Smooth muscle cell (in vitro differentiated cells): ENCODE measurements around the gene IGFBP6. TPM values are rescaled to one million over a fixed set of nuclear protein-coding genes. Genes with fewer than 3 reads are reported as not detected.
A peak's percentile ranks its signal among the peaks of the same experiment; 100 is the strongest.

Experiments used
- DNase-seq: peaks from one replicate; lab custom pipeline; 2025; ENCODE audit not compliant: unreplicated experiment; lab: John Stamatoyannopoulos, UW
- H2AFZ ChIP-seq: fragments of 200-600 bp; sonication (generic); 2 replicates; pipeline ENCODE4 v1.6.0; 2016; ENCODE audit warnings: antibody characterized with exemption, low read depth, mild to moderate bottlenecking
- H3F3A ChIP-seq: fragments of 200-600 bp; sonication (generic); 2 replicates; pipeline ENCODE4 v1.6.0; 2017; ENCODE audit warnings: antibody characterized with exemption, low read depth
- H3K27ac ChIP-seq: fragments of 200-600 bp; sonication (generic); 2 replicates; pipeline ENCODE4 v1.5.1; 2016; ENCODE audit warnings: low read depth, mild to moderate bottlenecking
- H3K27me3 ChIP-seq: fragments of 200-600 bp; sonication (generic); 2 replicates; pipeline ENCODE4 v1.6.1; 2016; ENCODE audit warnings: low read depth, mild to moderate bottlenecking
- H3K36me3 ChIP-seq: fragments of 200-600 bp; sonication (generic); 2 replicates; pipeline ENCODE4 v1.5.1; 2016; ENCODE audit warnings: low read depth
- H3K4me1 ChIP-seq: fragments of 200-600 bp; sonication (generic); 2 replicates; pipeline ENCODE4 v1.5.1; 2016; ENCODE audit warnings: low read depth
- H3K4me2 ChIP-seq: fragments of 200-600 bp; sonication (generic); 2 replicates; pipeline ENCODE4 v1.6.0; 2016; ENCODE audit warnings: mild to moderate bottlenecking
- H3K4me3 ChIP-seq: fragments of 200-600 bp; sonication (generic); 2 replicates; pipeline ENCODE4 v1.5.1; 2016; ENCODE audit warnings: mild to moderate bottlenecking
- H3K79me2 ChIP-seq: fragments of 200-600 bp; sonication (generic); 2 replicates; pipeline ENCODE4 v1.6.0; 2016; ENCODE audit warnings: low read depth, mild to moderate bottlenecking
- H3K9ac ChIP-seq: fragments of 200-600 bp; sonication (generic); 2 replicates; pipeline ENCODE4 v1.6.0; 2016; ENCODE audit warnings: low read depth
- H3K9me3 ChIP-seq: fragments of 200-600 bp; sonication (generic); replicated peaks from 2 replicates; pipeline ENCODE4 v1.5.1; 2016; ENCODE audit warnings: low read depth
- H4K20me1 ChIP-seq: fragments of 200-600 bp; sonication (generic); 2 replicates; pipeline ENCODE4 v1.6.0; 2016; ENCODE audit warnings: low read depth
- WGBS: methylation state at CpG from one replicate; pipeline ENCODE4 v1.1.7; 2016; ENCODE audit warnings: low lambda C conversion rate; 5-methylcytosine and 5-hydroxymethylcytosine counted together
- polyA plus RNA-seq: library from polyadenylated mRNA; unstranded; fragments of >200 nt; fragmentation: Nextera tagmentation; extraction: Ambion mirVana; gene quantifications from 2 replicates; pipeline ENCODE4 v1.2.1, GENCODE V29; 2016
- total RNA-seq: library from RNA; depleted of rRNA; stranded (reverse); fragments of >200 nt; gene quantifications from 2 replicates; pipeline ENCODE4 v1.2.3, GENCODE V29; 2014
- TF ChIP-seq, protein P1 (sequence below): fragments of 200-600 bp; sonication (generic); IDR thresholded peaks from 2 replicates; pipeline ENCODE4 v1.5.1; 2017; ENCODE audit warnings: borderline replicate concordance, mild to moderate bottlenecking, antibody characterized with exemption; ENCODE audit not compliant: insufficient read depth, poor library complexity, severe bottlenecking

Gene IGFBP6
- total and polyA plus RNA-seq, 2 experiments from 2014 or later = 22.6 to 94.4 TPM

DNA sequence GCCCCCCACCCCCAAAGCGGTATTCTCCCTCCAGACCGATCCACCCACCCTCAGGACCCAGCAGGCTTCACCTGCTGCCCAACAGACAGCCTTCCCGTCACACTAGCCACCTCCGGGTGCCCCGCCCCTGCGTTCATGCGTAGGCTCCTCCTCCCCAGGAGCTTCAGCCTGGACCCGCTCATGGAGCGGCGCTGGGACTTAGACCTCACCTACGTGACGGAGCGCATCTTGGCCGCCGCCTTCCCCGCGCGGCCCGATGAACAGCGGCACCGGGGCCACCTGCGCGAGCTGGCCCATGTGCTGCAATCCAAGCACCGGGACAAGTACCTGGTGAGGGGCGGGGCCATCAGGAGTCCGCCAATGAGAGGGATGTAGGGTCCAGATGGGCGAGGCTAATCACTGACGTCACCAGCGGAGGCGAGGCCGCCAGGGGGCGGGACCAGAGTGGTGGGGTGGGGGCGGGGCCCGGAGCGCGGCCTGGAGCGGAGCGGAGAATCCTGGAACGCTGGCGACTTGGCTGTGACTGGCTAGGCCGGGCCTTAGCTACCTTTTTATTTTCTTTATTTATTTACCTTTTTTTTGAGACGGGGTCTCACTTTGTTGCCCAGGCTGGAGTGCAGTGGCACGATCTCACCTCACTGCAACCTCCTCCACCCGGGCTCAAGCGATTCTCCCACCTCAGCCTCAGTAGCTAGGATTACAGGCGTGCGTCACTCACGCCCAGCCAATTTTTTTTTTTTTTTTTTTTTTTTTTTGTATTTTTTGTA, 43.2 kb upstream of the IGFBP6 start:
- H3K9ac ChIP-seq = peak overlapping the region; percentile 0
- H3K36me3 ChIP-seq = no peaks in the 10 kb centered on the region
- H4K20me1 ChIP-seq = no peaks in the 10 kb centered on the region
- H3K27ac ChIP-seq = peak overlapping the region; percentile 83
- no peaks in the 10 kb centered on the region for H3K9me3 ChIP-seq
- no peaks in the 10 kb centered on the region for H3K27me3 ChIP-seq
- peaks cover 12% of the 10 kb centered on the region for H3K79me2 ChIP-seq
- TF ChIP-seq, protein P1, sequence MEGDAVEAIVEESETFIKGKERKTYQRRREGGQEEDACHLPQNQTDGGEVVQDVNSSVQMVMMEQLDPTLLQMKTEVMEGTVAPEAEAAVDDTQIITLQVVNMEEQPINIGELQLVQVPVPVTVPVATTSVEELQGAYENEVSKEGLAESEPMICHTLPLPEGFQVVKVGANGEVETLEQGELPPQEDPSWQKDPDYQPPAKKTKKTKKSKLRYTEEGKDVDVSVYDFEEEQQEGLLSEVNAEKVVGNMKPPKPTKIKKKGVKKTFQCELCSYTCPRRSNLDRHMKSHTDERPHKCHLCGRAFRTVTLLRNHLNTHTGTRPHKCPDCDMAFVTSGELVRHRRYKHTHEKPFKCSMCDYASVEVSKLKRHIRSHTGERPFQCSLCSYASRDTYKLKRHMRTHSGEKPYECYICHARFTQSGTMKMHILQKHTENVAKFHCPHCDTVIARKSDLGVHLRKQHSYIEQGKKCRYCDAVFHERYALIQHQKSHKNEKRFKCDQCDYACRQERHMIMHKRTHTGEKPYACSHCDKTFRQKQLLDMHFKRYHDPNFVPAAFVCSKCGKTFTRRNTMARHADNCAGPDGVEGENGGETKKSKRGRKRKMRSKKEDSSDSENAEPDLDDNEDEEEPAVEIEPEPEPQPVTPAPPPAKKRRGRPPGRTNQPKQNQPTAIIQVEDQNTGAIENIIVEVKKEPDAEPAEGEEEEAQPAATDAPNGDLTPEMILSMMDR = no peak
- no peak overlapping the region for H2AFZ ChIP-seq
- peak overlapping the region; percentile 57 for H3K4me3 ChIP-seq
- DNase-seq = peak; percentile 85
- peak overlapping the region; percentile 91 for H3K4me2 ChIP-seq
- 9% methylated on average over 46 of the region's 48 CpGs for WGBS
- H3F3A ChIP-seq = peaks cover 7% of the 10 kb centered on the region
- H3K4me1 ChIP-seq = peaks cover 19% of the 10 kb centered on the region

DNA sequence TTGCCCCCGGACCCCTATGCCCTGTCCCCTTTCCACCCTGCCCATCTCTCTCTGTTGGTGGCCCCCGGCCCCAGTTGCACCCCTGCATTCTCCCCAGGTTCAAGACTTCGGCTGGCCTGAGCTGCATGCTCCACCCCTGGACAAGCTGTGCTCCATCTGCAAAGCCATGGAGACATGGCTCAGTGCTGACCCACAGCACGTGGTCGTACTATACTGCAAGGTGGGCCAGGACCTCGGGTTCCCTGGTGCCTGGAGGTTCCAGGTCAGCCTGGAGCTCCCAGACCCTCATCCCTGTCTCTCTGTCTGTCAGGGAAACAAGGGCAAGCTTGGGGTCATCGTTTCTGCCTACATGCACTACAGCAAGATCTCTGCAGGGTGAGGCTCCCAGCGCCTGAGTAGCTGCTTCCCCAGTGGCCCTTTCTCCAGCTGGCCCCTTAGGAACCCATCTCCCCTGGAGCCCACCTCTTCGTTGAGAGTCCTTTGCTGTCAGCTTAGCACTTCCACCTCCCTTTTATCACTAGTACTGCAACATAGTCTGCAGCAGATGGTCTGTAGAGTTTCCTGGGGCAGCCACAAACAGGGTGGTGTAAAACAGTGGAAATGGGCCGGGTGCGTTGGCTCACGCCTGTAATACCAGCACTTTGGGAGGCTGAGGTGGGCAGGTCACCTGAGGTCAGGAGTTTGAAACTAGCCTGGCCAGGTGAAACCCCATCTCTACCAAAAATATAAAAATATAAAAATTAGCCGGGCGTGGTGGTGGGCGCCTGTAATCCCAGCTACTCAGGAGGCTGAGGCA, 41.8 kb upstream of the IGFBP6 start:
- DNase-seq = no peak
- H2AFZ ChIP-seq = no peak overlapping the region
- H3K9ac ChIP-seq = no peak overlapping the region
- H3K79me2 ChIP-seq = peaks cover 8% of the 10 kb centered on the region
- TF ChIP-seq, protein P1 = no peak
- H3K4me1 ChIP-seq = peaks cover 8% of the 10 kb centered on the region
- peaks cover 6% of the 10 kb centered on the region for H3F3A ChIP-seq
- no peaks in the 10 kb centered on the region for H3K9me3 ChIP-seq
- 89% methylated on average over 14 of the region's 15 CpGs for WGBS
- H3K27me3 ChIP-seq = no peaks in the 10 kb centered on the region
- H3K4me2 ChIP-seq = peak overlapping the region; percentile 91
- no peaks in the 10 kb centered on the region for H4K20me1 ChIP-seq
- no peak overlapping the region for H3K4me3 ChIP-seq
- peak overlapping the region; percentile 83 for H3K27ac ChIP-seq
- H3K36me3 ChIP-seq = no peaks in the 10 kb centered on the region

GRCh38 chr12:53056296-53056695, 41.2 kb upstream of the IGFBP6 start:
- Histone ChIP-seq H3K27me3 (no peaks in the 10 kb centered on the region), H2AFZ (no peak overlapping the region), H3K4me3 (no peak overlapping the region), H3F3A (peaks cover 3% of the 10 kb centered on the region), H3K36me3 (no peaks in the 10 kb centered on the region), H3K79me2 (peaks cover 8% of the 10 kb centered on the region), H3K9ac (peak overlapping the region; percentile 21), H4K20me1 (no peaks in the 10 kb centered on the region), H3K4me1 (peaks cover 2% of the 10 kb centered on the region), H3K4me2 (peak overlapping the region; percentile 91), H3K27ac (peak overlapping the region; percentile 83), H3K9me3 (no peaks in the 10 kb centered on the region)
- 29% methylated on average over 5 of the region's 5 CpGs for WGBS
- DNase-seq = no peak
- TF ChIP-seq, protein P1 = no peak
